GM23338 (cell line): ENCODE data around the gene VSTM2B. TPM values are rescaled to one million over a fixed set of nuclear protein-coding genes. Genes with fewer than 3 reads are reported as not detected.
A peak's percentile ranks its signal among the peaks of the same experiment; 100 is the strongest.

ENCODE experiments used
- ATAC-seq: fragments of 200-7000 bp; cut with Tn5 transposase; 3 replicates; pipeline ENCODE4 v1.9.1; 2020
- DNase-seq: peaks from one replicate; pipeline ENCODE4 v3.0.0-alpha.2; 2015; ENCODE audit warnings: low spot score
- H2AFZ ChIP-seq: fragments of 200-600 bp; sonication (generic); 2 replicates; pipeline ENCODE4 v1.8.0; 2016; ENCODE audit warnings: antibody characterized with exemption, mild to moderate bottlenecking, moderate library complexity
- H3F3A ChIP-seq: fragments of 200-600 bp; sonication (generic); replicated peaks from 2 replicates; pipeline ENCODE4 v1.8.0; 2017; ENCODE audit warnings: antibody characterized with exemption, mixed run types, low read depth
- H3K27ac ChIP-seq: fragments of 200-600 bp; sonication (generic); 2 replicates; pipeline ENCODE4 v1.6.1; 2016; ENCODE audit warnings: low read depth
- H3K27me3 ChIP-seq: fragments of 200-600 bp; sonication (generic); 2 replicates; pipeline ENCODE4 v1.8.0; 2016; ENCODE audit warnings: mild to moderate bottlenecking, mixed run types, moderate library complexity; ENCODE audit not compliant: insufficient read depth
- H3K36me3 ChIP-seq: fragments of 200-600 bp; sonication (generic); 2 replicates; pipeline ENCODE4 v1.8.0; 2016; ENCODE audit warnings: mild to moderate bottlenecking; ENCODE audit not compliant: insufficient read depth
- H3K4me1 ChIP-seq: fragments of 200-600 bp; sonication (generic); 2 replicates; pipeline ENCODE4 v1.8.0; 2016; ENCODE audit warnings: mild to moderate bottlenecking, moderate library complexity; ENCODE audit not compliant: insufficient read depth
- H3K4me2 ChIP-seq: fragments of 200-600 bp; sonication (generic); 2 replicates; pipeline ENCODE4 v1.7.1; 2017; ENCODE audit warnings: mixed run types
- H3K4me3 ChIP-seq: fragments of 200-600 bp; sonication (generic); 2 replicates; pipeline ENCODE4 v1.6.1; 2016; ENCODE audit warnings: mixed run types
- H3K79me2 ChIP-seq: fragments of 200-600 bp; sonication (generic); replicated peaks from 2 replicates; pipeline ENCODE4 v1.8.0; 2017; ENCODE audit warnings: mild to moderate bottlenecking; ENCODE audit not compliant: insufficient read depth
- H3K9me2 ChIP-seq: fragments of 200-600 bp; sonication (generic); 2 replicates; pipeline ENCODE4 v1.8.0; 2017; ENCODE audit not compliant: insufficient read depth
- H4K20me1 ChIP-seq: fragments of 200-600 bp; sonication (generic); replicated peaks from 2 replicates; pipeline ENCODE4 v1.8.0; 2017; ENCODE audit warnings: mild to moderate bottlenecking; ENCODE audit not compliant: insufficient read depth
- H3K27ac Mint-ChIP-seq: 2 replicates; pipeline ENCODE4 v1.8.0; 2020; ENCODE audit warnings: inconsistent platforms, mild to moderate bottlenecking, moderate library complexity, mixed read lengths
- H3K27me3 Mint-ChIP-seq: 3 replicates; pipeline ENCODE4 v1.8.0; 2022; ENCODE audit warnings: low read depth, mild to moderate bottlenecking, moderate library complexity, mixed read lengths, inconsistent platforms; ENCODE audit not compliant: insufficient read depth, poor library complexity
- H3K36me3 Mint-ChIP-seq: 3 replicates; pipeline ENCODE4 v1.8.0; 2021; ENCODE audit warnings: low read depth, mild to moderate bottlenecking, inconsistent platforms, moderate library complexity, mixed read lengths
- H3K4me1 Mint-ChIP-seq: 3 replicates; pipeline ENCODE4 v1.8.0; 2020; ENCODE audit warnings: mild to moderate bottlenecking, inconsistent platforms, mixed read lengths
- H3K4me3 Mint-ChIP-seq: 3 replicates; pipeline ENCODE4 v1.8.0; 2021; ENCODE audit warnings: moderate library complexity, mild to moderate bottlenecking, inconsistent platforms, mixed read lengths
- H3K9me3 Mint-ChIP-seq: 3 replicates; pipeline ENCODE4 v1.8.0; 2020; ENCODE audit warnings: moderate library complexity, mild to moderate bottlenecking, inconsistent platforms, mixed read lengths
- CREB1 ChIP-seq: fragments of 250-450 bp; sonication (Bioruptor Pico); IDR thresholded peaks from 2 replicates; pipeline ENCODE4 v1.5.0; 2020; ENCODE audit warnings: low read depth, mild to moderate bottlenecking, moderate library complexity
- CTCF ChIP-seq, 2 experiments: fragments of 200-600 bp in 1 of 2; sonication (generic) in 1 of 2; conservative IDR thresholded peaks; 2 replicates each; pipeline versions ENCODE4 v1.5.1 to v1.6.1; 2016 to 2017; ENCODE audit warnings: antibody characterized with exemption in 2 of 2, low read depth in 2 of 2, mild to moderate bottlenecking in 2 of 2, moderate library complexity in 1 of 2
- ETS1 ChIP-seq: IDR thresholded peaks from 2 replicates; pipeline ENCODE4 v1.6.1; 2016; ENCODE audit warnings: antibody characterized with exemption
- EZH2phosphoT487 ChIP-seq: fragments of 200-600 bp; sonication (generic); IDR thresholded peaks from one replicate; pipeline ENCODE4 v1.8.1; 2018; ENCODE audit warnings: antibody characterized with exemption; ENCODE audit not compliant: unreplicated experiment
- NANOG ChIP-seq: IDR thresholded peaks from 2 replicates; pipeline ENCODE4 v1.6.1; 2016; ENCODE audit warnings: antibody characterized with exemption, borderline replicate concordance
- POLR2AphosphoS5 ChIP-seq: IDR thresholded peaks from 2 replicates; pipeline ENCODE4 v1.6.1; 2016; ENCODE audit warnings: antibody characterized with exemption, low read depth
- REST ChIP-seq: IDR thresholded peaks from one replicate; pipeline ENCODE4 v1.6.1; 2018; ENCODE audit warnings: antibody characterized with exemption; ENCODE audit not compliant: unreplicated experiment
- STAT1 ChIP-seq: IDR thresholded peaks from one replicate; pipeline ENCODE4 v1.6.1; 2016; ENCODE audit warnings: antibody characterized with exemption; ENCODE audit not compliant: unreplicated experiment
- ZNF114 ChIP-seq: fragments of 250-450 bp; sonication (Bioruptor Pico); IDR thresholded peaks from 2 replicates; pipeline ENCODE4 v1.5.0; 2020; ENCODE audit warnings: mild to moderate bottlenecking, moderate library complexity
- ZNF331 ChIP-seq: fragments of 250-450 bp; sonication (Bioruptor Pico); IDR thresholded peaks from 2 replicates; pipeline ENCODE4 v1.5.0; 2020; ENCODE audit warnings: low read depth, mild to moderate bottlenecking, moderate library complexity
- polyA plus RNA-seq: library from polyadenylated mRNA; unstranded; fragments of >200 nt; fragmentation: Nextera tagmentation; extraction: Ambion mirVana; gene quantifications from 2 replicates; pipeline ENCODE4 v1.2.1, GENCODE V29; 2016
- total RNA-seq: library from RNA; depleted of rRNA; stranded (reverse); fragments of >200 nt; shearing (Covaris generic); gene quantifications from 2 replicates; pipeline ENCODE4 v1.2.3, GENCODE V29; 2014

VSTM2B gene
- total and polyA plus RNA-seq, 2 experiments from 2014 or later = 1.2 to 1.8 TPM

- TF ChIP-seq REST (no peak), CTCF (conservative IDR thresholded peaks at IDR 0.05; ENCODE audit: low read depth in 2 of 2) (no peak), CREB1 (CRISPR knock-in tag) (no peak), ETS1 (no peak), EZH2phosphoT487 (no peak), ZNF331 (no peak)
Measured at GRCh38 chr19:29521291-29522075, 4.3 kb upstream of the VSTM2B start (continued).

- Histone ChIP-seq H2AFZ (no peak overlapping the region), H3K79me2 (no peaks in the 10 kb centered on the region), H3K4me1 (peaks cover 7% of the 10 kb centered on the region; the same call in 1 of the 2 replicates), H3K9me2 (no peaks in the 10 kb centered on the region), H3K4me2 (peak overlapping the region; percentile 93; the same call in 1 of the 2 replicates), H3K27me3 (peaks cover 60% of the 10 kb centered on the region), H3F3A (peaks cover 6% of the 10 kb centered on the region; the same call in 1 of the 2 replicates), H3K27ac (no peak overlapping the region), H3K4me3 (no peak overlapping the region), H4K20me1 (no peaks in the 10 kb centered on the region), H3K36me3 (no peaks in the 10 kb centered on the region)
- TF ChIP-seq POLR2AphosphoS5 = no peak
- TF ChIP-seq CREB1 (CRISPR knock-in tag) = no peak
- TF ChIP-seq REST = no peak
- TF ChIP-seq STAT1 = no peak
- TF ChIP-seq NANOG = no peak
- TF ChIP-seq ETS1 = no peak
- TF ChIP-seq ZNF331 = no peak
- no peak for TF ChIP-seq ZNF114 (CRISPR knock-in tag)
- no peak for DNase-seq
- peak overlapping the region; percentile 48; the same call in 1 of the 3 replicates for H3K4me3 Mint-ChIP-seq
- no peak for ATAC-seq
- H3K9me3 Mint-ChIP-seq = no peaks in the 10 kb centered on the region; the same call in 1 of the 3 replicates
- peaks cover 3% of the 10 kb centered on the region; the same call in 1 of the 3 replicates for H3K36me3 Mint-ChIP-seq
- H3K4me1 Mint-ChIP-seq = peaks cover 12% of the 10 kb centered on the region
- H3K27ac Mint-ChIP-seq = no peak overlapping the region
- peaks cover 53% of the 10 kb centered on the region for H3K27me3 Mint-ChIP-seq
Measured at GRCh38 chr19:29523568-29523967, 2.2 kb upstream of the VSTM2B start.
